ENCODE data around the gene TXNDC15. TPM values are rescaled to one million over a fixed set of nuclear protein-coding genes. Genes with fewer than 3 reads are reported as not detected.

Gene TXNDC15
- polyA plus RNA-seq, 1 donor (not counting 4 experiments of a cell fraction or from before 2014, with no cell fraction given), result 31.4 TPM

DNA sequence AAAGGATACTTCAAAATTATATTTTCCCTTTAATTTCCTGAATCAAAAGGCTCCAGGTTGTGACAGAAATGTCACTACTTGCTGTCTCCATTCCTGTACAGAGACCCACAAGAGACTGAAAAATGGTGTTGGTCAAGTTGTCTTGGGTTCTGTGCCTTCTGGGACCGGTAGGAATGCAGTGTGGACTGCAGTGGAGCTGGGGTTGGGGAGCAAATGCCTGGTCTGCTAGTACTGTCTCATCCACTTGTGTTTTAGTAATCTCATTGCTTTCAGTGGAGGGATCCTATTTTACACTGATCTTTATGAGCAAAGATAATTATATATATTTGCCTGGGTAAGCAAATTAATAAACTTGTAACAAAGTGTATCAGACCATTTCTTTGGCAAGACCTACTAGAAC lies 69.4 kb downstream of the TXNDC15 start:
- no peak for FAIRE-seq
- no peaks in the 10 kb centered on the region for H4K20me1 ChIP-seq (ENCODE audit: control insufficient read depth, extremely low read depth, insufficient read depth, low read length)
- no peaks in the 10 kb centered on the region for H3K4me1 ChIP-seq (ENCODE audit: control insufficient read depth, extremely low read depth, insufficient read depth, low read length)
- no peaks in the 10 kb centered on the region for H3K36me3 ChIP-seq (ENCODE audit: control insufficient read depth in 2 of 2, extremely low read depth in 1 of 2, insufficient read depth in 2 of 2, low read length in 2 of 2)
- no peak for DNase-seq (ENCODE audit: low read depth, low spot score)
- dilution Hi-C loops (cut with MboI; ENCODE audit: extremely low pct_ligation_motif_present, low sequenced_read_pairs), result no loop called here
- no peaks in the 10 kb centered on the region for H3K9me3 ChIP-seq (ENCODE audit: control insufficient read depth, low read depth, low read length)
- H3K9me1 ChIP-seq (ENCODE audit: control insufficient read depth, extremely low read depth, insufficient read depth, low read length), result no peaks in the 10 kb centered on the region
- TF ChIP-seq EZH2 (IDR thresholded peaks at IDR 0.05; ENCODE audit: low read length), result no peak
- TF ChIP-seq, protein P1, sequence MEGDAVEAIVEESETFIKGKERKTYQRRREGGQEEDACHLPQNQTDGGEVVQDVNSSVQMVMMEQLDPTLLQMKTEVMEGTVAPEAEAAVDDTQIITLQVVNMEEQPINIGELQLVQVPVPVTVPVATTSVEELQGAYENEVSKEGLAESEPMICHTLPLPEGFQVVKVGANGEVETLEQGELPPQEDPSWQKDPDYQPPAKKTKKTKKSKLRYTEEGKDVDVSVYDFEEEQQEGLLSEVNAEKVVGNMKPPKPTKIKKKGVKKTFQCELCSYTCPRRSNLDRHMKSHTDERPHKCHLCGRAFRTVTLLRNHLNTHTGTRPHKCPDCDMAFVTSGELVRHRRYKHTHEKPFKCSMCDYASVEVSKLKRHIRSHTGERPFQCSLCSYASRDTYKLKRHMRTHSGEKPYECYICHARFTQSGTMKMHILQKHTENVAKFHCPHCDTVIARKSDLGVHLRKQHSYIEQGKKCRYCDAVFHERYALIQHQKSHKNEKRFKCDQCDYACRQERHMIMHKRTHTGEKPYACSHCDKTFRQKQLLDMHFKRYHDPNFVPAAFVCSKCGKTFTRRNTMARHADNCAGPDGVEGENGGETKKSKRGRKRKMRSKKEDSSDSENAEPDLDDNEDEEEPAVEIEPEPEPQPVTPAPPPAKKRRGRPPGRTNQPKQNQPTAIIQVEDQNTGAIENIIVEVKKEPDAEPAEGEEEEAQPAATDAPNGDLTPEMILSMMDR (optimal IDR thresholded peaks at IDR 0.05 in 1 of 3, IDR thresholded peaks at IDR 0.05 in 1 of 3, conservative IDR thresholded peaks at IDR 0.05 in 1 of 3; ENCODE audit: extremely low read depth in 1 of 3, insufficient read depth in 2 of 3, low read length in 3 of 3), result no peak
- no peaks in the 10 kb centered on the region for H3K27me3 ChIP-seq (ENCODE audit: control insufficient read depth, extremely low read depth, insufficient read depth, low read length)
- no peak overlapping the region for H3K27ac ChIP-seq (ENCODE audit: control insufficient read depth, insufficient read depth, low read length)
- H2AFZ ChIP-seq (ENCODE audit: control insufficient read depth, low read length), result no peak overlapping the region
- no peak overlapping the region for H3K4me2 ChIP-seq (ENCODE audit: control insufficient read depth, extremely low read depth, insufficient read depth, low read depth, low read length)
- no peaks in the 10 kb centered on the region for H3K79me2 ChIP-seq (ENCODE audit: control insufficient read depth, insufficient read depth, low read length)
- H3K4me3 ChIP-seq (ENCODE audit: control insufficient read depth in 2 of 3, extremely low read depth in 1 of 3, insufficient read depth in 2 of 3, low read depth in 1 of 3, low read length in 3 of 3), result no peak overlapping the region
- no peak overlapping the region for H3K9ac ChIP-seq (ENCODE audit: control insufficient read depth, extremely low read depth, insufficient read depth, low read length)

DNA sequence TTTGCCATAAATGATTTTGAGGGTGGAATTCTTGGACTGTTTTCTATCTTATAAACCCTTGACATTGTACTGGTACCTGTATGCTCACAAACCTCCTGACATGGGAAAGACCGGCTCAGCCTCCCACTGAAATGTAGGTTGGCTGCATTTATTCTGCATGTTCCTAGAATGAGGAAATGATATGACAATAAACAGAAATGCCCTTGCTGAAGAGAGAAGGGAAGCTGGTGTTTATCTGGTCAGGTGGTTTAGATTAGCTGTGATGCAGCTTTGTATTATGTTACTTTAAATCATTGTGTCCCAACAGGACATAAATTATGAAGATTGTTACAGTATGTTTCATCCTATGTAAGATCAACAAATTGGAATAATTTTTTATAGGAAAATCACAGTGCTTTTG lies 70.5 kb downstream of the TXNDC15 start:
- Histone ChIP-seq H3K9me1 (ENCODE audit: control insufficient read depth, extremely low read depth, insufficient read depth, low read length) (no peaks in the 10 kb centered on the region), H3K9me3 (ENCODE audit: control insufficient read depth, low read depth, low read length) (no peaks in the 10 kb centered on the region), H2AFZ (ENCODE audit: control insufficient read depth, low read length) (no peak overlapping the region), H3K27ac (ENCODE audit: control insufficient read depth, insufficient read depth, low read length) (no peak overlapping the region), H4K20me1 (ENCODE audit: control insufficient read depth, extremely low read depth, insufficient read depth, low read length) (no peaks in the 10 kb centered on the region), H3K27me3 (ENCODE audit: control insufficient read depth, extremely low read depth, insufficient read depth, low read length) (no peaks in the 10 kb centered on the region), H3K4me1 (ENCODE audit: control insufficient read depth, extremely low read depth, insufficient read depth, low read length) (peaks cover 4% of the 10 kb centered on the region), H3K79me2 (ENCODE audit: control insufficient read depth, insufficient read depth, low read length) (no peaks in the 10 kb centered on the region), H3K9ac (ENCODE audit: control insufficient read depth, extremely low read depth, insufficient read depth, low read length) (no peak overlapping the region), H3K4me2 (ENCODE audit: control insufficient read depth, extremely low read depth, insufficient read depth, low read depth, low read length) (no peak overlapping the region), H3K4me3 (ENCODE audit: control insufficient read depth in 2 of 3, extremely low read depth in 1 of 3, insufficient read depth in 2 of 3, low read depth in 1 of 3, low read length in 3 of 3) (no peak overlapping the region), H3K36me3 (ENCODE audit: control insufficient read depth in 2 of 2, extremely low read depth in 1 of 2, insufficient read depth in 2 of 2, low read length in 2 of 2) (no peaks in the 10 kb centered on the region)
- TF ChIP-seq, protein P1 (optimal IDR thresholded peaks at IDR 0.05 in 1 of 3, IDR thresholded peaks at IDR 0.05 in 1 of 3, conservative IDR thresholded peaks at IDR 0.05 in 1 of 3; ENCODE audit: extremely low read depth in 1 of 3, insufficient read depth in 2 of 3, low read length in 3 of 3), result no peak
- TF ChIP-seq EZH2 (IDR thresholded peaks at IDR 0.05; ENCODE audit: low read length), result no peak
- dilution Hi-C loops (cut with MboI; ENCODE audit: extremely low pct_ligation_motif_present, low sequenced_read_pairs), result no loop called here
- FAIRE-seq, result no peak
- DNase-seq (ENCODE audit: low read depth, low spot score), result no peak
